ENCODE data around the gene OR10A6. TPM values are rescaled to one million over a fixed set of nuclear protein-coding genes. Genes with fewer than 3 reads are reported as not detected.

The OR10A6 gene
- total RNA-seq, 1 donor from 2014 or later: not detected

- peaks cover 21% of the 10 kb centered on the region for H3K4me1 Mint-ChIP-seq
- peak overlapping the region; percentile 4 for H3K27ac Mint-ChIP-seq
- H3K9me3 Mint-ChIP-seq: no peaks in the 10 kb centered on the region
- no peak for TF ChIP-seq CTCF (IDR thresholded peaks at IDR 0.05)
- ATAC-seq (ENCODE audit: low read depth): no peak
- H3K36me3 Mint-ChIP-seq (ENCODE audit: low read depth): no peaks in the 10 kb centered on the region
- H3K27me3 Mint-ChIP-seq: peaks cover 2% of the 10 kb centered on the region
- CTCF ChIA-PET: interaction anchor here (2.2 kb wide), 1 partner anchor 97 kb away, joined by 6 read pairs; the partner anchor contains the start of gene EIF3F
- H3K4me3 Mint-ChIP-seq: no peak overlapping the region
- no peak for DNase-seq
- POLR2A ChIA-PET: no interaction called here
- intact Hi-C loops (cut with micrococcal nuclease): no loop called here
Measured at GRCh38 chr11:7889985-7890384, 41.1 kb downstream of the OR10A6 start.

DNA sequence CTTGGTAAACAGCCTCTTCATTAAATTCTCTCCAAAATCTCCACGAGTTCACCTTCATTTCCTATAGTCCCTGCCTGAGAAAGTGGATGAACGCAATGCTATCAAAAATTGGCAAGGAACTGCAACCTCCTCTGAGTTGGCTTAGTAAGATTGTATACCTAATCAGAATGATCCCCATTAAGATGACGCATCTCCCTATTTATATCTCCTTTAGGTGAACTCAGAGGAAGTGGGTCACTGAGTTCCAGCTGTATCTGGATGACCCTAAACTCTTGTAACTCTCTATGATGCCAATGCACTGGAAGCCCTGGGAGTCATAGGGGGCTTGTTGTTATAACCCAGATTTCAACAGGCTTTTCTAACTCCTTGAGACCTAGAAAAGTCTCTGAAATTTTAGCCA is 48.2 kb downstream of the OR10A6 start:
- Mint-ChIP-seq H3K9me3 (no peaks in the 10 kb centered on the region), H3K36me3 (ENCODE audit: low read depth) (no peaks in the 10 kb centered on the region), H3K27me3 (peaks cover 2% of the 10 kb centered on the region), H3K27ac (no peak overlapping the region), H3K4me3 (no peak overlapping the region), H3K4me1 (no peaks in the 10 kb centered on the region)
- no peak for TF ChIP-seq CTCF (IDR thresholded peaks at IDR 0.05)
- ChIA-PET POLR2A (no interaction called here), CTCF (no interaction called here)
- intact Hi-C loops (cut with micrococcal nuclease): no loop called here
- ATAC-seq (ENCODE audit: low read depth): no peak
- no peak for DNase-seq

Other genes starting within 250 kb of the OR10A6 start
- gene OVCH2, start 224.8 kb downstream of the OR10A6 start, total RNA-seq: not detected in 2 replicates
- gene OR5P2, start 134.3 kb downstream of the OR10A6 start, total RNA-seq: not detected in 2 replicates
- gene OR5P3, start 100.4 kb downstream of the OR10A6 start, total RNA-seq: not detected in 2 replicates
- gene OR10A3, start 10.4 kb upstream of the OR10A6 start, total RNA-seq: not detected in 2 replicates
- not detected in 2 replicates for gene NLRP10, start 34.2 kb upstream of the OR10A6 start, total RNA-seq
- 367 and 396 TPM in 2 replicates for gene EIF3F, start 56.1 kb upstream of the OR10A6 start, total RNA-seq
- not detected in 2 replicates for gene TUB, start 149.9 kb upstream of the OR10A6 start, total RNA-seq
- gene RIC3, start 237.8 kb upstream of the OR10A6 start, total RNA-seq: 44.3 and 52.8 TPM in 2 replicates